GM19240 (cell line): Measurements from ENCODE around the gene ZDHHC14.
A peak's percentile ranks its signal among the peaks of the same experiment; 100 is the strongest.
"Not testable (repeated sequence)": the region's sequence is repeated elsewhere in the genome, so short reads cannot be mapped to it uniquely, and the experiment has no call there.

Experiments used
- DNase-seq: peaks from one replicate; pipeline ENCODE4 v3.0.0; 2011; ENCODE audit warnings: low spot score; ENCODE audit not compliant: insufficient read length

Gene ZDHHC14

DNA sequence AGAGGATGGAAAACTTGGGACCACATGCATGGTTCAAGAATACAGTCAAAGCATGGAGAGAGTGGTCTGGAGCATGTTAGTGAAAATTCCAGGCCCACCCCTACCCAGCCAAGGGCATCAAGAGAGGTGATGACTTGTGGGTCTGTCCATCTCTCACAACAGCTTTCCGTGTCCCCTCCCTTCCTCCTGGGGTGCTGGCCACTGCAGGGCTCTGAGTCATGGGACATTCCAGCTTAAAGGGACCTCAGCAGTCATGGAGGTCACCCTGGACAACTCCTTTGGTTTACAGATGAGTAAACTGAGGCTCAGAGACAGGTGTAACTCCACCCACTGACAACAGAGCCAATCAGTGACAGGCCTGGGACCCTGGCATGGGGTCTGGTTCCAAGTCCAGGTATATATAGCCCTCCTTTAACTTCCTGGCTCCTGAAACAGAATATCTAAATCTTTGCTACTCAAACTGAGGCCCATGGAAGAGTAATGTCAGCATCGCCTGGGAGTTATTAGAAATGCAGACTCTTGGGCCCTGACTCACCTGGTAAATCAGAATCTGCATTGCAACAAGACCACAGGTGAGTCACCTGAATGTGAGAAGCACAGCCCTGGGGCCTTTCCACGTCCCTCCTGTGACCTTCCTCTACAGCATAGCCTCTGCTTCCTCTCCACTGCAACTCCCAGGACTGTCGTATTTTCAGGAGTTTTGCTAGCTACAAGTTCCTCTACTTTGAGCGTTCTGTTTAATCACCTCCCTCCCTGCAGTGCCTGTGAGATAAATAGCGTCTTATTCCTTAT, 170.2 kb downstream of the ZDHHC14 start:
- no peak for DNase-seq

DNA sequence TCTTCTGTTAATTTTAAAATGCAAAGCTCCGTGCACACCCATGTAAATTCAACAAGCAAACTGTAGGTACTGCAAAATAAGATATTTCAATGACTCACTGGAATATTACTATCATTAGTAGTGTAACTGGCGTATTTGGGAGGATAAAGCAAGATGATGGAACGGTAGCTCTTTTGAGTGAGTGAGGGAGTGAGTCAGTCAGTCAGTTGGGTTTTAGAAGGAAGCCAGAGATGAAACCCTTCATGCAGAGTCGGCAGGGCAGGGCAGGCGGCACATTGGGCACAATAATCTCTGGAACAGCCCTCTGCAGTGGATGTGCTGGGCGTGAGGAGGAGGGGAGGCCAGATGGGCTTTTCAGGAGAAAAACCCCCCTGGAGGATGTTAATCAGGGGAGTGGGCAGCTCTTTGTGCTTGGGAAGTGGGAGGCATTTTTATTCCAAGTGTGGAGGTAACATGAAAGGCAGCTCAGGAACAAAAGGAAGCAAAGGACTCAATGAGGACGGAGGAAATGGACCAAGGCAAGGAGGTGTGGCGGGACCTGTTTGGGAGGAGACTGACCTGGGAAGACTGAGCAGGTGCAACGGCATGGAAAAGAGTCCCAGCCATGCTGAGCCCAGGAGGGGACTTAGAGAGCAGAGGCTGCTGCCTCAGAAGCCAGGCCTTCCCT, 171.2 kb downstream of the ZDHHC14 start:
- DNase-seq = no peak

DNA sequence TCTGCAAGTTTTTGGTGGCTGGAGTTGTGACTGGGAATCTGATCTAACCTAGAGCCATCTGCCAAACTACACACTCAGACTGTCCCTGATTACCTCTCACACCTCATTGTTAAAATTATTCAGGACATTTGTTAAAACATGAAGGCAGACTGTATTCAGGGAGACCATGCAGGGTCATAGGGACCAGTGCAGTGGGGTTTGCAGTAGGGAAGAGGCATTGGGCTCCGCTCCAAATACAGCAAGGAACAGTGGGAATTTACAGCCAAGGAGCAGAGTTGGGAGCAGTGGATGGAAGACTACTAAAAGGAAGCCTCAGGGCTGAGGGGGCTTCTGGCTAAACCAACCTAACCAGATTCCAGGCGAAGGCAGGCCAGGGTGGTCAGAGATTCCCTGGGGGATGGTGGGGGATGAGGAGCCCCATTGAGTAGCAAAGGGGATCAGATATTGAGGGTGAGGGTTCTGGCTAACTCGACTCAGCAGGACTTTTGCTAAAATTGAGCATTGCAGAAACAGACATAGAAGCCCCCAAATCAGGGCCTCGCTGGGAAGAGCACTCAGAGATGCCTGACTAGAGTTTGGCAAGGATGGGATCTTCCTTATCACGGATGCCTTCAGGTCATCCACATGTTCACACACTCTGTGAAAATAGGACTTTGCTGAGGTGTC, 172.0 kb downstream of the ZDHHC14 start:
- DNase-seq = no peak

DNA sequence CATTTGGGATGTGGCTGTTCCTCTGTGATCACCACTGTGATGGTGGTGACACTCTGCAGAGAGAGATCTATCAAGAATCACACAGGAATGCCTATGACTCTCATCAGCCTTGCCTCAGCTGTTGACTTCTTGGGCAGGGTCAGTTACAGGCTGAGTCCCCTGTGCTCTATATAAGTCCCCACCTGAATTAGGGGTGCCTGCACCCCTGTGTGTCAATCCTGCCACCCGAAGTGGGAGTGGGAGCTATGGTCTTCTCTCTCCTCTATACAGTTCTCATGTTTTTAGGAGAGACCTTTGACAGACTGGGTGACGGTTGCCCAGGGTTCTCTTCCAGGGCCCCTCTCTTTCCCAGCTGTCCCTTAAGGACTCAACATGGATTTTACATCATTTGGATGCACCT, 173.8 kb downstream of the ZDHHC14 start:
- DNase-seq = no peak

DNA sequence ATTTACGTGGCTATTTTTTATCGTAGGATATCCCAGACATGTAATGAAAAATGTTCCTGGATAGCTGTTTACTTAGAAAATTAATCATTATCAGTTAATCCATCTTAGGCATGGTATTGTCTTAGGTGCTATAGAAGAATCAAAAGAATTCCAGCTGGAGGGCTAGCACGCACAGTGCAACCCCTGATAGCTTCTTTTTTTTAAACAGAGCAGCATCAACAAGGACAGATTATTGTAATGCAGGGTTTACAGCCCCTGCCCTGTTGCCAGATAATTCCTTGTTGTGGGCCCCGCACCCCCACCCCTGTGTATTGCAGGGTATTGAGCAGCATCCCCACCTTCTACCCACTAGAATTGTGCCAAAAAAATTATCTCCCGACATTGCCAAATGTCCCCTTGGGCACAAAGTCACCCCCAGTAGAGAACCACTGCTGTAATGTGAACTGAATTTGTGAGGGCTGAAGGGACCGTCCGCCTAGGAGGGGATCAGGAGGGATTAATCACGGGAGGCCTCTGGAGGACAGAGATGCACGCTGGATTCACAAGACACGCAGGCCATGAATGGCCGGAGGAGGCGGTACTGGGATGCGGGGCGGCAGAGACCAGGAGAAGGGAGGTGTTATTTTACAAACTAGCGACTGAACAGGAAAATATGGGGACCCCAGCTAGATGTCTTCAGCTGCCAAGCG, 174.6 kb downstream of the ZDHHC14 start:
- DNase-seq = no peak

DNA sequence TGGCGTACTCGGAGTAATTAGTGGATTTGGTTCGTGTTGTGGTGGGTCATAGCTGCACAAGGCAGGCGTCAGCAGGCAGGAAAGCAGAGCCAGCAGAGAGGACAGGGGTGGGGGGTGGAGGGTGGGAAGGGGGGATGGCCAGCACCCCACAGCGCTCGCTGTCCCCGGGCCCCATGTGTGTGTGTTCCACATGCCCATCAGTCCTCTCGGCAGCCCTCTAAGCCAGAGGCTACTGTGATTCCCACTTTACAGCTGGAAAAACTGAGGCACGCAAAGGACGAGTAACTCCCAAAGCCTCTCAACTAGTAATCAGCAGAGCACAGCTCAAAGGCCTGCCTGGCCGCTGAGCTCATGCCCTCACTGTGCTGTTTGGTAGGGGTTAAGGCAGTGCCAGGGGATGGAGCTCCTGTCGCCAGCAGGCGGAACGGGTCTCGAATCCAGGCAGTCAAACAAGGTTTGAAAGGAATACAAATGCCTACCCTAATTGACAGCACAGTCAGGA, 175.2 kb downstream of the ZDHHC14 start:
- no peak for DNase-seq

DNA sequence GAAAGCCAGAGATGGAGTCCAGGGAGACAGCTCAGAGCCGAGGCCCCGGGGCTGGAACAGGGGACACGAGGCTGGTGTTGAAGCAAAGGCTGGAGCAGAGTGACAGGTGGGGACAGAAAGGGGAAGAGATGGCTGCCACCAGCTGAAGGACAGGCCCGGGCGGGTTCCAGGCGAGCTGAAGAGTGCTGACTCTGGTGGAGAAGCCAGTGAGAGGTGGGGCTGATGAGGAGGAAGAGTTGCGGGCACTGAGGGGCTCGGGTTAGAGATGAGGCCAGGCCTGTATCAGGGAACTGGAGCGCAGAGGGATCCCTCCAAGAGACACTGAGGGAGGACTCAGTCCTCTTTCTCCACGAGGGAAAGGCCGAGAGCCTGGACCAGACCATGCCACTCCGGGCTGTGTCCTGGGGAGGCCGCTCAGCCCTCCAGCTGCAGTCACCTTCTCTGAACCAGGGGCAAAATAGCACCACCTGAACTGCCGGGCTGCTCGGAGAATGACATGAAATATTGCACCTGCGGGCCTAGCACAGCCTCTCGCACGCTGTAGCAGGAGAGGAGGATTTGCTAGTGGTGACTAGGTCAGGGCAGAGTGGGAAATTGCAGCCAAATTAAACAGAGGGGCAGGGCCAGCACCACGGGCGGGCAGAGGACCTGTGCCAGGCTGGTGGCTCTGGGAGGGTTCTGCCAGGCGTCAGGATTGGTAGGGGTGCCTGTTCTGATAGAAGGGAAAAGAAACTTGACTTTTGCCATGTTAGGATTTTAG, 175.9 kb downstream of the ZDHHC14 start:
- DNase-seq = no peak

DNA sequence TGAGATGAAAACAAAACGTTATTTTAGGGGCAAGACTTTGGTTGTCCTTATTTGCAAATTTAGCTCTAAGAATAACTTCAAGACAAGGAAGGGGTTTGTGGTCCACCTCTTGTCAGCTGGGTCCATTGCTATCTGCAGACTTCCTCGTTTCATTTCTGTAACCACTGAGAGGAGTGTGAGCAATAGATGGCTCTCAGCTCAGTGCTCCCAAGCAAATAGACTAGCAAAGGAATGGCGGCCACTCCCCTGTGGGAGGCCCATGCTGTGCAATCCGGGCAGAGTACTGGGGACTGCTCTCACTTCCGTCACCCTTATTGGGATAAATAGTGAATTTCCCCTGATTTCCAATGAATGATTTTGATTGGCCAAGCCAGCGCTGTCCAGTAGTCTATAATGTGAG, 176.6 kb downstream of the ZDHHC14 start:
- no peak for DNase-seq

DNA sequence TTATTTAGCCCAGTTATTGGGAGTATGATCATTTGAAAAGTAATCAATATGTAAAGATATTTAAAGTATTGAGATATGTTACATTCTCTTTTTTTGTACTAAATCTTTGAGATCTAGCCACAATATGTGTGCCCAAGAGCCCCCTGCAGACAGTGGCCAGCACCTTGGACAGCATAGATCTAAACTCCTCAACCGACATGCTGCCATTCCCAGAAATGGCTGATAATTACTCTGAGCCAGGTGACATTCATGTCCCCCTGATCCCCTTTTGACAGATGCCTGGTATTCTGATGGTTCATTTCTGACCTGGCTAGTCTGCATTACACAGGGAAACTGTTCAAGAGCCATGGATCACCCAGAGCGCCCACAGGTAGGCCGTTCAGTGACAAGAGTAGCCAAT, 177.1 kb downstream of the ZDHHC14 start:
- no peak for DNase-seq

DNA sequence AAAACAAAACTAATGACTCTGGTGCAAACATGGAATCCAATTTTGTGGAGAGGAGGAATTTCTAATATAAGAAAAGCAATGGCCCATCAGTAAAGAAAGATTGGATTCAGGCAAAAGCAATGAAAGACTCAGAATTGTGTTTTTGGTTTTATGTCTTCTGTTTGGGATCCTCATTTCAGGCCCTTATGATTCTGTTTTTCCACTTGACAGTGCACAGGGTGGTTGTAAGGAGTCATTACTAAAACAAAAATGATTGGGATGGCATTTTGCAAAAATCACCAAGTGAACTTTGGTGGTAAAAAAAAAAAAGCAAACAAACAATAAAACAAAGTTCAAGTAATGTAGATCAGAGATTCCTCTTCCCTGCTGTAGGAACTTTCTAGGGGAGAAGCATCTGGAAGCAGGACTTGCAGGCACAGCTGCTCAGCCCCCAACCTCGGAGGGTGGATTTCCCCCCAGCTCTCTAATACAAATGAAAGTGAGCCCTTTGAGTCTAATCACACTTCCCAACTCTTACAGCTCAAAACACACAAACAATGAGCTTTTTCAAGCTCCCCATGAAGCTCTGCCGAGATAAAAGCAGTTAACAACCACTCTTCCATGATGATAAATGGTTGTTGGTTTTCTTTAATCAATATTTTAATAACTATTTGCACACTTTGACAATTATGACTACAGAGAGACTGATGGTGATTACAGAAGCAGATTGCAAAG, 177.7 kb downstream of the ZDHHC14 start:
- DNase-seq = no peak

DNA sequence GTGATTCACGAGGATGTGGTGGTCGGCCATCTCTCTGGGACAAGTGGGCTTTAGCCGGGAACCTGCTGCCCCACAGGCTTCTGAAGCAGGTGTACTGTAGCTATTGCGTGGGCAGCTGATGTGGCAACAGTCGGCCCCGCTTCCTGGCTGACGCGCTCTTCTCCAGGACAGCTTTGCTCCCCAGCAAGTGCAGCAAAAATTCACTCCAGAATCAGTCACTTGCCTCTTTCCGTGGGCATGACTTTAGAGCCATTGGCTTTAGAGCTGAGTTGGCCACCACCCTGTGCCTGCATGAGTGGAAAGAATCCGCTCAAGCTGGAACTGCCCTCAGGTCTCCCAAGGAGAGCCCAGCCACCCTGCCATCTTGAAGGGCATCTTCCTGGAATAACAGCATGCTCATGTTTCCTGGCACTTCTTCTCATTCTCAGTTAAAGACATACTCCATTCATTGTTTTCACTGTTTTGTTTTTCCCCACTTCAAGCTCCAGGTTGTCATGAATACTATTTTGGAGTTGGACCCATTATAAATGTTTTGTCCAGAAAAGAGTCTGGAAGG, 178.3 kb downstream of the ZDHHC14 start:
- no peak for DNase-seq

DNA sequence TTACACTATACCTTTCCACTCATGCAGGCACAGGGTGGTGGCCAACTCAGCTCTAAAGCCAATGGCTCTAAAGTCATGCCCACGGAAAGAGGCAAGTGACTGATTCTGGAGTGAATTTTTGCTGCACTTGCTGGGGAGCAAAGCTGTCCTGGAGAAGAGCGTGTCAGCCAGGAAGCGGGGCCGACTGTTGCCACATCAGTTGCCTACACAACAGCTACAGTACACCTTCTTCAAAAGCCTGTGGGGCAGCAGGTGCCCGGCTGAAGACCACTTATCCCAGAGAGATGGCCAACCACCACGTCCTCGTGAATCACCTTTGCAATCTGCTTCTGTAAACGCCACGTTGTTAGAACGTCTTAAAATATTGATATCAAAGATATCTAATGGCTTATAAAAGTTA, 179.1 kb downstream of the ZDHHC14 start:
- not testable (repeated sequence) for DNase-seq

DNA sequence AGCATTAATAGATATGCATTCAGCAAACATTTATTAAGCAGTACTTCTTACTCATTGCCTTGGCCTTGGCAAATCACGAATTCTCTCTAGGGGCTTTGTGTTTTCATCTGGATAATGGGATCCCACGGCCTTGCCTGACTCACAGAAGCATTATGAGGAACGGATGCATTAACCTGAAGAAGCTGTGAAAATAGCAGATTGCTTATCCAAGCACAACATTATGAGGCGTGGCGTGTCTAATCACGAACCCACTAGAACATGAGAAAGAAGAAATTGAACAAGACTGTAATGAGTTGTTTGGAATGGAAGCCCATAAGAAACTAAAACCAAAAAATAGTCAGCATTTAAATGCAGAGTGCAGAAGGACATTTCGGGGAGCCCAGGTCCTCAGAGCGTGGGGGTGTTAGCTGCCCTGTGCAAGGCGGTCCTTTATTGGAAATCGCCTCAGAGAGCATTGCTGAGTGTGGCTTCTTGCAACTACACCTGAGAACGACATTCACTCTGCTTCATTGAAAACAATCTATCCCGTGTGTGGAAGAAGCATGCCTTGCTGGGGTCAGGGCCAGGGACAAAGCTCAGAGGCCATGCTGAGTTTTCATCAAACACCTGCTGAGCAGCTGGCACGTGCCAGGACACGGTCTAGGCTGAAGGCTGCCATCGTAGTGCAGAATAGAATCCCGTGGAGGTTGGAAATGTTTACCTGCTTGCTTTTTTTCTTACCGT, 179.9 kb downstream of the ZDHHC14 start:
- no peak for DNase-seq

DNA sequence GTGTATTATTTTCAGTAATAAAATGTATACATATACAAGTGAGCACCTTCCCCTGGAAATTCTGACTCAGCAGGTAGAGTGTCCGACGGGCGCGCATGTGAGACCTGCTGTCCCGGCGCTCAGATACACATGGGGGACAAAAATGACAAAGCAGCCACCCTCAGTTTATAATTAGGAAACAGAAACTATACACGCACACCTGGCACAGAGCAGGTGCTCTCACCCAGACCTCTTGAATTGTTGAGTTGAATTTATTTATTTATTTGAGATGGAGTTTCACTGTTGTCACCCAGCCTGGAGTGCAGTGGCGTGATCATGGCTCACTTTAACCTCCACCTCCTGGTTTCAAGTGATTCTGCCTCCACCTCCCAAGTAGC, 180.4 kb downstream of the ZDHHC14 start:
- no peak for DNase-seq

DNA sequence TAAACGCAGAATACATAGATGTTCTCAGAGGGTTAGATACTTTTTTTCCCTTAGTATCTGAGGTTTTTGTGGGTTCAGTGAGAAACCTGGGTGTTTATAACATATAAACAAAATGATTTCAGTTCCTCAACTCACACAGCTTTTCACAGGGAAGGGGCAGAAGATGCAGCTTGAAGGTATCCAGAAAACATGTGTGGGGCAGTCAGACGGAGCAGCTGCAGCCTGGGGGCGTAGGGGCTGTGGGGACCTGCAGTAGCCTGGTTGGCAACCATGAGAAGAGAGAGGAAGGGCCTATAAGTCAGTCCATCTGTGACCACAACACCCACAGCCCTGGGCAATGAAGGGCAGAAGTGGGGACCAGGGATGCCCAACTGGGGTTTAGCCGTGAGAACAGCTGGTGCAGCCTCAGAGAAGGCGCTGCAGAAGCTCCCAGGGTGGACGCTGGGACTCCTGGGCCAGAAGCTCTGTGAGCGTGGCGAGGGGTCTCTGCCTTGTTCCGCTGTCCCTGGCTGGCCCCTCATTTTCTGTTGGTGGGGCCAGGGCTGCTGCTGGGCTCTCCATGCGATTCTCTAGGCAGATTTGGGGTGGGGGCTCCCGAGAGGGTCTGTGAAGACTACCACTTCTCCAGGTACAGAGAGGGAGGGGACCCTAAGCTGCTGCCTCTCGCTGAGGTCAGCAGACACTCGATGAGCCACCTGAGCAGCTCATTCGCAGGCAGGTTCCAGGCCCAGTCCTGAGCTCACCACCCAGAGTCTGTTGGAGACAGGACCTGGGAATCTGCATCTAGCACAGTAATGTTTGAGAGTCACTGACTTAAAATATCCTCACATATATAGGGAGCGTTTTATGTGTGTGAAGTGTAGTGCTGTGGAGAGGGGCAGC, 181.2 kb downstream of the ZDHHC14 start:
- no peak for DNase-seq

DNA sequence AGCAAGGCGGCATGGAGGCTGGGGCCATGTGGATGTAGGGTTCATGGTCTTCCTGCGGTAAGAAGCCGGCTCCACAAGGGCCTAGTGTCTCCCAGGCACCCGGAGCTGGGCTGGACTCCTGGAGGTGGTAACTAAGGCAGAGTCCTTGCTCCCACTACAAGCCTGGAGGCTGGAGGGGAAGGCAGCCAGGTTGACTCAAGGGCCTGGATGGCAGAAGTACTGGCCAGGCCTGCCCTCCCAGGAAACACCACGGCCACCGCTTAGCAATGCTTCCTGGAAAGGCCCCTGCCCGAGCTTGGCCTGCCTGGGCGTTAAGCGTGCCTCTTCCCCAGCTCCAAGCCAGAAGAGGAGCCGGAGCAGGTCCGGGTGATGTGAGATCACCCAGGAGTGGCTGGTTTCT, 182.0 kb downstream of the ZDHHC14 start:
- DNase-seq = no peak

DNA sequence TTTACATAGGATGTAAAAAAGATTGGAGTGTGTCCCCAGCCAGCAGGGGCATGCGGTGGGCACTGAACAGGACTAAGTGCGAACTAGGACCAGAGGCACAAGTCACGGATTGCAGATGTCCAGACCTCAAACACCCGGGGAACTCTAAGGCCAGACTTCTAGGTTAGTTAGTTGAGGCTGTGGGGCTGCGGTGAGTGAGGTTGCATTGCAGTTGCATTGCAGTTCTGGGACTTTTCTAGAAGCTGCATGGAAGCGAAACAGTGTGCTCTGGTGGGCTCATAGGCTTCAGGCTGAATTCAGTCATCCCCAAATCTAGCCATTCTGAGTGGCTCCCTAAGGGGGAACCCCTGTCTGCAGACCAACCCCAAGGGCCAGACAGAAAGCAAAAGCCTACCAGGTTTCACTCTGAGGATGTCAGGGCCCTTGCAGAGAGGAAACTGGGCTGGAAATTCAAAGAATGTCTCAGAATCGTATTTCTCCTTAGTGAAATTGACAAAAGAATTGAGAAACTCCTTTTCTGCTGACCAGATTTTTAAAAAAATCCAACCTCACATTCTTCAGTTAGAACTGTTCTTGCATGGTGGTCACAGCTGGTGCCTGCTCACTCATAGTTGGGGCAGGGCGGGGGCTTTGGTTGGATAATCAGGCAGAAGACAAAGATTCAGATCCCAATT, 182.8 kb downstream of the ZDHHC14 start:
- DNase-seq = peak; percentile 51

DNA sequence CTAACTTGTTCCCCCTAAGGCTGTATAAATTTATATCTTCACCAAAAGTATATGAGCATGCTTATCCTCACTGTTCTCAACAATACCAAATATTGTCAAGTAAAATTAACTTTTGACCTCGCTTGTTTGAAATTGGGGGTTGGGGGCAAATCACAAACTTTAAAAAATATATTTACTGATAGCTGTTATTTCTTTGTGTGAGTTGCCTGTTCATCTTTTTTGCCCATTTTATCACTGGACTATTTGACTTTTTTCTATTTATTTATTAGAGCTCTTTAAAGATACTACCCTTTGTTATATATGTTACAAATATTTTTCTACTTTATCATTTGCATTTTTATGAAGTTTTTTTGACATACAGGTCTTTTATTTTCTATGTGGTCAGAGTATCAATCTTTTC, 187.7 kb downstream of the ZDHHC14 start:
- DNase-seq = no peak
